Forelimb muscle (tissue), 1 donor: ENCODE results near the gene RAB9A. TPM values are rescaled to one million over a fixed set of nuclear protein-coding genes. Genes with fewer than 3 reads are reported as not detected.
"Not testable (repeated sequence)": the region's sequence is repeated elsewhere in the genome, so short reads cannot be mapped to it uniquely, and the experiment has no call there.

ENCODE experiments used
- DNase-seq: peaks from one replicate; pipeline ENCODE4 v3.0.0-alpha.2; 2013; ENCODE audit warnings: low read depth
- polyA plus RNA-seq: library from polyadenylated mRNA; unstranded; fragments of 120-200 nt; gene quantifications from one replicate; pipeline ENCODE4 v1.2.1, GENCODE V29; 2013; ENCODE audit not compliant: insufficient read length

The RAB9A gene
- polyA plus RNA-seq, 1 donor: 18.8 TPM

DNA sequence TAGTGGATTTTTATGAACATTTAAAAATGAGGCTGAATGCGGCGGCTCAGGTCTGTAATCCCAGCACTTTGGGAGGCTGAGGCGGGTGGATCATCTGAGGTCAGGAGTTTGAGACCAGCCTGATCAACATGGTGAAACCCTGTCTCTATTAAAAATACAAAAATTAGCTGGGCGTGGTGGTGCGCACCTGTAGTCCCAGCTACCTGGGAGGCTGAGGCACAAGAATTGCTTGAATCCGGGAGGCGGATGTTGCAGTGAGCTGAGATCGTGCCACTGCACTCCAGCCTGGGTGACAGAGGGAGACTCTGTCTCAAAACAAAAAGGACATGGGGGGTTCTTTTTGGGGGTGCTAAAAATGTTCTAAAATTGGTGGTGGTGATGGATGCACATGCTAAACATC lies 19.2 kb upstream of the RAB9A start:
- not testable (repeated sequence) for DNase-seq

DNA sequence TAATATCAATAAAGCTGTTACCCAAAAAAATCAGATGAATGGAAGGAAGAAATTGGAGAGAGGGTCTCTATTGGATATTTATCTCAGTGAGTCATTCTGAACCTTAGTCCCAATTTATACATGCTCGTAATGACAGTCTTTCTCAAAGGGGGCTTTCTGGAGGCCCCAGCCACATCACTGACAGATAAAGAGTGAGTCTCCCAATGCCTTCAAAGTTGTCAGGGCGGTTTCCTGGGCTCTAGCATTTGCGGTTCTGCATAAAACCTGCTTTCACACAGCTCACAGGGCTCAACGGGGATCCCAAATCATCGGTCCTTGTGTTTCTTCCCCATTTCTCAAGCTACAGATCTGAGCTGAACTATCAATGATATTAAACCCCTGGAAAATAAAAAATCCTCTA lies 18.7 kb upstream of the RAB9A start:
- no peak for DNase-seq

DNA sequence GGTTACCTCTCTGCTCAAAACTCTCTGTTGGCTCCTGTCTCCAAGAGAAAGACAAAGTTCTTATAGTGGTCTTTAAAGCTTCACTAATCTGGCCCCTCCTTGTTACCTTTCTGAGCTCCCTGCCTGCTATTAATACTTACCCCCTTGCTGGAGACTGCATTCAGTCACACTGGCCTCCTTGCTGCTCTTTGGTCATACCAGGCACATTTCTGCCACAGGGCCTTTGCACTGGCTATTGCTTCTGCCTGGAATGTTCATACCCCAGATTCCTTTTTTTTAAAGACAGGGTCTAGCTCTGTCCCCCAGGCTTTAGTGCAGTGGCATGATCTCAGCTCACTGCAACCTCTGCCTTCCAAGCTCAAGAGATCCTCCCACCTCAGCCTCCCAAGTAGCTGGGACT lies 15.9 kb upstream of the RAB9A start:
- no peak for DNase-seq

DNA sequence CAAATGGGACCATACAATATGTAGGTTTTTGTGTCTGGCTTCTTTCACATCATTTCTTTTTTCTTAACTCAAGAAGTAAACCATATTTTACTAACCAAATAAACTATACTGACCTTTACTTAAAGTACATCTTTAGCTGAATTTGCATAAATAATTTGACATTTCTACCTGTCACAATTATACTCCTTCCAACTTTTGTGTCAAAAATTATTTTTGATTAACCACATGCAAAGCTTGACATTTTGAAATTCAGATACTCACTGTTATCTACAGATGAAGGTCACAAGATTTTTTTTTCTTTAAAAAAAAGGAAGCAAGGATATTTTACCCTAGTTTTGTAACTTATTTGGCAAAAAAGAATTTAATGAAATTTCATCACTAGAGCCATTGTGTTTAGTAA lies 12.0 kb upstream of the RAB9A start:
- DNase-seq: no peak

DNA sequence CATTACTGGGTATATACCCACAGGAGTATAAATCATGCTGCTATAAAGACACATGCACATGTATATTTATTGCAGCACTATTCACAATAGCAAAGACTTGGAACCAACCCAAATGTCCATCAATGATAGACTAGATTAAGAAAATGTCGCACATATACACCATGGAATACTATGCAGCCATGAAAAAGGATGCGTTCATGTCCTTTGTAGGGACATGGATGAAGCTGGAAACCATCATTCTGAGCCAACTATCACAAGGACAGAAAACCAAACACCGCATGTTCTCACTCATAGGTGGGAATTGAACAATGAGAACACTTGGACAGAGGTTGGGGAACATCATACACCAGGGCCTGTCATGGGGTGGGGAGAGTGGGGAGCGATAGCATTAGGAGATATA lies 9.2 kb upstream of the RAB9A start:
- DNase-seq: not testable (repeated sequence)

DNA sequence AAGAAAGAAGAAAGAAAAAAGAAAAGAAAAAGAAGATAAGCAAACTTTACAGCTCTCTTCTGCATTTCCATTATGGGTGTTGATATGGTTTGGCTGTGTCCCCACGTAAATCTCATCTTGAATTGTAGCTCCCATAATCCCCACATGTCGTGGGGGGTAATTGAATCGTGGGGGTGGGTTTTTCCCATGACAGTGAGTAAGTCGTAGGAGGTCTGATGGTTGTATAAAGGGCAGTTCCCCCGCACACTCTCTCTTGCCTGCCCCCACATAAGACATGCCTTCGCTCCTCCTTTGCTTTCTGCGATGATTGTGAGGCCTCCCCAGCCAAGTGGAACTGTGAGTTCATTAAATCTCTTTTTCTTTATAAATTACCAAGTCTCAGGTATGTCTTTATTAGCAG lies 7.3 kb upstream of the RAB9A start:
- no peak for DNase-seq

DNA sequence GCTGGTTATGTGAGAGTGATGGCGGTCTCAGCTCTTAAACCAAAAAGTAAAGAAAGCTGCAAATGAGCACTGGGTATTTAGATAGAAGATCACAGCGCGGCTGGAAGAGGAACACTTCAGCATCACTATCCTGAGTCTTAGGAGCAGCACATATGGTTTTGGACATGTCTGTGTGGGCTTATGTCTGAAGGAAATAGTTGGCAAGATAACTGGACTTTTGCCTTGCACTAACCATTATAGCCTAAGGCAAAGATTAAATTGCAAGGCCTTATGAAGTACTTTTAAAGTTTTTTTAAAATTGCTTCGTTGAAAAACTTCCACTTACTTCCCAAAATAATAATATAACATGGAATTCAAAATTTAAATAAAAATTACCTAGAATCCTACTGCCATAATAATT lies 4.6 kb upstream of the RAB9A start:
- no peak for DNase-seq

DNA sequence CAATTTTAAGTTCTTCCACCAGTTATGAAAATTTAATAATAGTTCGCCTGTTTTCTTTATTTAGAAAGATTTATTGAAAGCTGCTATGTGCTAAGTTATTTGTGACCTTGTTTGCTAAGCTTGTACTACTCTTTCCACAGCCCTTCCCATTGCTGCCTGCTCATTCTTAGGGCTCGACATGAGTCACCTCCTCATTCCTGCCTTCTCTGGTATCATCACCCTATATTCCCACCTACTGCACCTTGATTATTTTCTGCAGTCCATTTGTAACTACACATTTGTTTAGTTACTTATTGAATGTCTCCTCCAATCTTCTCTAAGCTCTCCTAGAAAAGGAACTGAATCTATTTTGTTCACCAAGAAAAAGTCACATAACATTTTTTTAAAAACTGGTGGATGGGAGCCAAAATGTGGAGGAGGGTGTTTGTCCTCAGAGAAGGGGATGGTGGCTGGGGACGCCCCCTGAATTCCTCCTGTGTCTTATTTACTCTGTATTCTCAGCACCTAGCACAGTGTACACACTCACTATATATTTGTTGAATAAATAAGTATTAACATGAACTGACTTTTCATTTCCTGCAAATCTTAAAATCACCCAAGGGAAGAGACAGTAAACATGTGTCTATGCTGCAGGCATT lies 3.7 kb upstream of the RAB9A start:
- DNase-seq: no peak

DNA sequence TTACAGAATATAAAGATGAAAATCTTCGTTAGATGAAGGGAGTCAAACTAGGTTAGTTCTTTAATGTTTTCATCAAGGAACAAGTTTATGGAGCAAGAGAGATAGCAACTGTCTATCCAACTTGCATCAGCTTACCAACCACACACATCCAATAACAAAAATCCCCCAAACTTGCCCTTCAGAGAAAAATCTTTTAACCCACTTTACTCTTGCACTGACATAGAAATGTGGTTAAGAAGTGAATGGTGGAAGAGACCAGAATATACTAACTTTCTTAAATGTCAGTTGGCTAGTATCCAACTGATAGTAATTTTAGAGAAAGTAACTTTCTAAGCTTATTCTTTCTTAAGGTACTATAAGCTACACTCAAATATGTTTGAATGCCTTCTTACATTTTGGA lies 1.7 kb upstream of the RAB9A start:
- no peak for DNase-seq

DNA sequence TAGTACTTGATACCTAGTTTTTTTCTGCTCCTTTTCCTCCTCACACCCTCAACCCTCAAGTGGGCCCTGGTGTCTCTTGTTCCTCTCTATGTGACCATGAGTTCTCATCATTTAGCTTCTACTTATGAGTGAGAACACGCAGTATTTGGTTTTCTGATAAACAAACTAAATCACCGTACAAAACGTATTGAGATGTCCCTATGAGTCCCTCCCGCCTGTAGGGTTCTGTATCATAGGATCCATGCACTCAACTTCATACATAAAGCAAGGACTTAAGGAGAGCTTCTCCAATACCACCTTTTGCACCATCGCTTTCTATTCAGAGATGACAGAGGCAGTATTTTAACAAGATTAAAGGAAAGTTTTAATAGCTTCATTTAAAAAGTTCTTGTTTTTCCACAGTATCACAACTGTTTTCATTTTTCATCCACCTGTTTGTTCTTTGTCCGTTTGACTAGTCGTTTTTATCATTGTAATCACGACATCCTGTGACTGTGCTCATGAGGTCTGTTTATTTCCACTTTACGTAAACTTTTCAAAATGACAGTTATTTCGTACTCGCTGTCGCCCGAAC lies 457 bp upstream of the RAB9A start:
- no peak for DNase-seq

DNA sequence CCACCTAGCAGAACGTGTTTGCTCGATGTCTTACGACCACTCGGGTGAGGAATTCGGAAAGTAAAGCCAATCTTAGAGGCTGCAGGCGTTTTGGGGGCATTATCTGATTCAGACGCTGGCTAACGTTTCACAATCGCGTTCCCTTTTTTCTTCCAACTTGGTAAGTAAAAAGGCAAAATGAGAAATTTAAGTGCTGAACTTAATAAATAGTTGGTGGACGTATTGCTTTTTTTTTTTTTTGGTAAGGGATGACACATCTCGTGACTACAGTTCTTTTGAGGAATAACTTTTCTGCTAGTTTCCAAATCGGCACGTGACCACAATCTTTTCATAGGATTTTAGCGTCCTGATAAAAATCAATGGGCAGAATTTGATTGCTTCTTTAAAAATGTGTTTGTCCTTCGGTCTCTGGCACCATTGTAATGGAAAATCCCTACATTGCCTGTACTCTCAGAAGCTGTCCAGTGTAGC lies 848 bp downstream of the RAB9A start:
- no peak for DNase-seq

DNA sequence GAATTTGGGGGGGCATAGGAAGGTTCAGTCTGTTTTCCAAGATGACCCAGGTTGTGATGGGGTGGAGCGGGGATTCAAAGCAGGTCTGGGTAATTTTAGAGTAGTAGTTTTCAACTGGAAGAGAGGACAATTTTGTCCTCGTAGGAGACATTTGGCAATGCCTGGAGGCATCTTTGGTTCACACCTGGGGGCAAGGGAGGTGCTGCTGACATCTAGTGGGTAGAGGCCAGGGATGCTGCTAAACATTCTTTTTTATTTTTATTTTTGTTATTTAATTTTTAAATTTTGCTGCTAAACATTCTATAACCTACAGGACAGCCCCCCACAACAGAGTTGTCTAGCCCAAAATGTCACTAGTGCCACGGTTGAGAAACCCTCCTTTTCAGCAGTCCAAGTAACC lies 1.9 kb downstream of the RAB9A start:
- no peak for DNase-seq

DNA sequence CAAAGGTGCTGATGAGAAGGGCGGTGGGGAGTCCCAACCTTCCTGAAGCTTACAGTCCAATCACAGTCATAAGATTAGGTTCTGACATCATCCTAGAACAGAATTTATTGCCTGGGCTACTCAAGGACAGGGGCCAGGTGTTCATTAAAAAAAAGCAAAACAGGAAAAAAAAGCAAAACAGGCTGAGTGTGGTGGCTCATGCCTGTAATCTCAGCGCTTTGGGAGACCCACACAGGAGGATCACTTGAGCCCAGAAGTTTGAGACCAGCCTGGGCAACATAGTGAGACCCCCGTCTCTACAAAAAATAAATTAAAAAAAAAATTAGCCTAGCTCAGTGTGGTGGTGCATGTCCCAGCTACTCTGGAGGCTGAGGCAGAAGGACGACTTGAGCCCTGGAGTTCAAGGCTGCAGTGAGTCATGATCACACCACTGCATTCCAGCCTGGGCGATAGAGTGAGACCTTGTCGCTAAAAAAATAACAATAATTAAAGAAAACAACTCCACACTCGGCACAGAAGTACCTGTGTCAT lies 3.0 kb downstream of the RAB9A start:
- no peak for DNase-seq

DNA sequence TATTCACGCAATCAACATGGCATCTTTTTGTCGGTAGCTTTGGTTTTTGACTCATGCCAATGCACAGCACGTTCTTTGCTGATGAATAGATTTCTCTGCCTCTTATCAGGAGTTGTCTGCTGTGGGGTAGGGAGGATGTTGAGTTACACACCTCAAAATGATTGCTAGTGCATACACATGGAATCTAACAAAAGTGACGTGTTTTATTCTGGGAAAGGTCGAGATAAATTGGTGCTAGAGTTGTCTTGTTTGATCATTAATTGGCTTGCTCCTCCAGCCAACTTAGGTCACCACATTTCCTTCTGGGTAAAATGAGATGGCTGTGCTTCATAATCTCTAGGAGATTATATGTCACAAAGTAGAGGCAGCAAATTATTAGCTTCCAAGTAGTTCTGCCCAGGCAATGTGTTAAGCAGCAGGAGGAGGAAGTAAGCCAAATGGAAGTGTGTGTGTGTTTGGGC lies 3.9 kb downstream of the RAB9A start:
- no peak for DNase-seq

DNA sequence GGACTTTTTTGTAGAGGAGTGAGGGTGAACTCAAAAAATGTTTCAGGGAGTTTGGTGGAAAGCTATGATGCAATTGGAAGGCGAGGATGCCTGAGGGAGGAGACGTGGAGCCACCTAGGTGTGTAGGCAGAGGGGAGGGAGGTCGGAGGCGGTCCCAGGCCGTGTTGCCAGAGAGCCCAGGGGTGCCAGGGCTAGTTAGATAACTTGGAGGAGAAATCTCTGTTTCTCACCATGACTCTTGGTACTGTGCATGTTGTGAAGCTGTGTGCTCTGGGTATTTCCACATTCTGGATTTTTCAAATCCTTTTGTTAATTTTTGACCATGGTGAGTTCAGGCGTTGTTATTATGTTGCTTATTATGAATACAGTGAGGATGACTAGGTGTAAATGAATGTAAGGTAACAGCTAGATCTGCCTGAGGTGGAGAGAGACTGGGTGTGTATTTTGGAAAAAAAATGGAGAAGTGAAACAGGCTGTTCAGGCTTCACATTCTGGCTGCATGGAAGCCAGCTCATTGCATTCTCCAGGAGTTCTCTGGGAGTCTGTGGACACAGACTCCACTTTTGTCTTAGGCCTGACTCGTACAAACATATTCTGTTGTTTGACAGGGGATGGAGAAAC lies 4.5 kb downstream of the RAB9A start:
- DNase-seq: no peak

DNA sequence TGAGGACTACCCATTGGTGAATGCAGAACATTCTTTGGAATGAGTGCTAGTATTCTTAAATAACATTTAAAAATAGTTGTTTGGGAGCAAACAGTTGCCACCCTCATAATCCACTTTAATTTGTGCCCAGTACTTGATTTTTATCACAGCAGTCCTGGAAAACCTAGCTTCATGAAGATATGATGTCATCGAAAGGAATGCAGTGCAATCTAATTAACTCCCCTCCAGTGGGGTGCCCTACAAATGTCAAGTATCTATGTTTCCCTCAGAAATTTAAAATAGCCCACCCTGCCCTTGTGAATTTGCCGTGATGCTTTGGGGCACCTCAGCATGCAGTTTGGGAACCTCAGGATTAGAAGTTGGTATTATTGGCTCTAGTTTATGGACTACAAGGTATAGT lies 5.4 kb downstream of the RAB9A start:
- DNase-seq: no peak

DNA sequence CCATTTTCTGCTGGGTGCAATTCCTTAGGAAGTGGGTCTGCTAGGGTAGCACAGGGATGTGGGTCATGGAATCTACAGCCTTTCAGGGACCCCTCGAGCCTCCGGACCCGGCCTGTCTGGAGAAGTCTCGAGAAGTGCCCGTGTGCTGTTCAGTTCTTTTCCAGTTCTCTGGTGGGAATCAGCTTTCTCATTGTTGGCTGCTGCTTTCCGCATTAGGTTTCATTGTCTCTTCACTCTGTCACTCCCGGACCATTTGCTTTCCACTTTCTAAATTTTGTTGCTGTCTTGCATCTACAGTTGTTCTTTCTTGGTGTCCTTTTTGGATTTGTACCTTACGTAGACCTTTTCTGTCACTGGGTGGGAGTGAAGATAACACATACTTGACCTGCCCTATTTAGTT lies 6.1 kb downstream of the RAB9A start:
- no peak for DNase-seq

DNA sequence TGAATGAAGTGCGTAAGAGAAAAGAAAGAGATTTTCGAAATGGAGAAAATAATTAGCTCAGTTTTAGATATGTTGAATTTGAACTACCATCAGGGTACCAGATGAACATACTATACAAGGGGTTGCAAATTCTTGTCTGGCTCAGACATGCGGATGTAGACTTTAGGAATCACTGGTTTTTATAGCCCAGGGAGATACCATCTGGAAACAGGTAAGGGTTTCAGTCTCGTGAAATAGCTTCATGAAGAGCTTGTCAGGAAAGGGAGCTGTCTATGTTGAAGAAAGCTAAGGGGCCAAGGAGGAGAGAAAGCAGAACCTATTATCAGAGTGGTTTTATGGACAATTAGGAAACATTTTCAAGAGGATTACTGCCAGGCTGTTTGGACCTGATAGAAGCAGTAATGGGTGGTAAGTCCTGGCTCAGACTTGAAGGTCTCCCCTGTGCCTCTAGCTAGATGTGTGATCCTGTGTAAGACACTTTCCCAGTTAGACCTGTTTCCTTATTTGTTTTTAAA lies 6.7 kb downstream of the RAB9A start:
- DNase-seq: no peak

DNA sequence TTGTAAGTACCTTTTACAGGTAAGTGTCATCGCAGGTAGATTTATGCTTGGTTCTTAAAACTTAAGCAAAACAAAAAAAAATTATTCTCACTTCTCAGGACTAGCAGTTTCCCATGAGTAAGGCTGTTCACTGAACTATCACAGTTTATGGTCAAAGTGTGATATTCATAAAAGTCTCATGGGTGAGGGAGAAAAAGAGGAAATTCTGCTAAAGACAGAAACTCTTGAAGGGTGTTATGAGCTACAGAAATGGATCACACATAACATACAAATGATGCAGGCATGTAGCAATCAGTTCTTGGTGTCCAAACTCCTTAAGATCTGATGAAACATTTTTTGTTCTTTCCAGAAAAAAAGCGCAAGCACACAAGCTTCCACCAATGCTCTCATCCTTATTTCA lies 8.5 kb downstream of the RAB9A start:
- no peak for DNase-seq

DNA sequence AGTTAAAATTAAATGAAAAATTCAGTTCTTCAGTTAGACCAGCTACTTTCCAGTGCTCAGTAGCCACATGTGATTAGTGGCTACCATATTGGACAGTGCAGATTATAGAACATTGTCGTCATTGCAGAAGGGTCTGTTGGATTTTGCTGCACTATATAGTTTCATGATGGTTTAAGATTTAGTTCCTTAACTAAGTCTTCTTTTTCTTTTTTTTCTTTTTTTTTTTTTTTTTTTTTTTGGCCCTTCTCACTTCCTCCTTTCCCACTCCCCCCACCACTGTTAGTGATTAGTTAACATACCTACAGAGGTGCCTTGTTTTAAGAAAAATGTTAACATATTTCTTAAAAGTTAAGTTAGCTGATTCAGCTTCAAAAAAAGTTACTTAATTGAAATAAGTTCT lies 9.0 kb downstream of the RAB9A start:
- no peak for DNase-seq

DNA sequence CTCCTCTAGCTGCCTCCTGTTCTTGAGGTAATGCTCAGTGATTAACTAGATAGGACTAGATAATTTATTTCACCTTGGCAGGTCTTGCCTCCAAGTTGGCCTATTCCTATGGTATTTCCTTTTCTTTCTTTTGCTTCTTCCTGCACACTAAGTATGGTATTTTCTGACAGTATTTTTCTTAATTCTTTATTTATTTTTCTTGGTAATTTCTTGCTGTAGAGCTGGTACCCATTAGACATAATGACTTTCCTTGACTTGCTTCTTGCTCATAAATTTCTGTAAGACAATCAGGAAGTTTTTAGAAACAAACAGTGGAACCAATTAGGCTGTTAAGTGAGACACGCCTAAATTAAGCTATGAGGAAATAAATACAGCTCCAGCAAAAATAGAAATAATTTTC lies 9.5 kb downstream of the RAB9A start:
- no peak for DNase-seq

DNA sequence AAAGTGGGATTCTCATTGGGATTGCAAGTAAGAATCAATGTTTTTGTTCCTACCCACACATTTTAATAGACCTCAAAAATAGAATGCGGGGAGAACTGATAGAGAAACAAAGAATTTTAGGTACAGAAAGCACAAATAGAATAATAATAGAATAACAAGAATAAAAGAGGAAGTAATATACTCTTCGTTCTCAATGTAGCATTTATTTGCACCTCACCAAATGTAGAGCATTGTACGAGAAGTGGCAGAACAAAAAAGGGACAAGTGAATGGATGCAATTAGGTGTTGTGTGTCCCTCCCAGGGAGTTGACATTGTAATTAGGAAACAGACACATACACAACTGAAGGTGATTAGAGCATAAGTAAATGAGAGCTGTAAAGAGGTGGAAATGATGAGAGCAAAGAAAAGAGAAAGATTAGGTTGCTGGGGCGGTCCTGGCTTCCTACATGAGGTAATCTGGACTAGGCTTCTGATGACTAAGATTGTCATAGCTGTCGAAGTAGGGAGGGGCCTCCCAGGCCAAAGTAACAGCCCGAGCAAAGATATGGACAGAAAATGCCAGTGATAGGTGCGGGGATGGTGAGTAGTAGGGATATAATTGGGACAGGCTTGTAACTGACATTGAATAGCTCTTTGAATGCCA lies 10.4 kb downstream of the RAB9A start:
- no peak for DNase-seq
